Tibial artery (tissue), 4 donors: ENCODE results near the gene FANCI.

ENCODE experiments used
- DNase-seq, 2 donors: peaks; one replicate each; pipeline ENCODE4 v3.0.0-alpha.2; 2019
- H3K27ac ChIP-seq, 2 donors: fragments of 200-600 bp; sonication (generic) in 1 of 2; 1 replicate in 1 of 2; 2 replicates in 1 of 2; pipeline ENCODE4 v1.5.1; 2018 to 2019; ENCODE audit warnings: mild to moderate bottlenecking in 1 of 2
- H3K27me3 ChIP-seq, 2 donors: fragments of 200-600 bp; sonication (generic) in 1 of 2; one replicate each; pipeline versions ENCODE4 v1.5.1 to v1.6.0; 2016 to 2019
- H3K36me3 ChIP-seq, 3 donors: fragments of 200-600 bp; sonication (generic) in 2 of 3; one replicate each; pipeline ENCODE4 v1.5.1; 2016 to 2019; ENCODE audit warnings: mild to moderate bottlenecking in 2 of 3
- H3K4me1 ChIP-seq, 4 donors: fragments of 200-600 bp; sonication (generic) in 2 of 4; 1 replicate in 3 of 4; 2 replicates in 1 of 4; pipeline ENCODE4 v1.5.1; 2016 to 2019
- H3K4me3 ChIP-seq, 2 donors: fragments of 200-600 bp; sonication (generic) in 1 of 2; 1 replicate in 1 of 2; 2 replicates in 1 of 2; pipeline ENCODE4 v1.5.1; 2018 to 2019; ENCODE audit warnings: mild to moderate bottlenecking in 2 of 2
- H3K9me3 ChIP-seq, 3 donors: fragments of 200-600 bp; sonication (generic) in 1 of 3; one replicate each; pipeline ENCODE4 v1.5.1; 2016 to 2019
- CTCF ChIP-seq, 2 experiments: fragments of 200-600 bp in 1 of 2; fragments of 450-650 bp in 1 of 2; IDR thresholded peaks; one replicate each; pipeline ENCODE4 v1.5.1; 2017 to 2019; ENCODE audit warnings: antibody characterized with exemption in 2 of 2, mild to moderate bottlenecking in 1 of 2, moderate library complexity in 1 of 2
- intact Hi-C: fragments of 100-400 bp; cut with DNase I; formaldehyde crosslinking; loops from one replicate; pipeline ENCODE4 v1.15.0; 2023; ENCODE audit warnings: low total_unique reads

FANCI gene

GRCh38 chr15:89340573-89340972 lies 96.8 kb downstream of the FANCI start:
- no peak for TF ChIP-seq CTCF (IDR thresholded peaks at IDR 0.05)
- DNase-seq: no peak
- Histone ChIP-seq H3K4me1 (peaks cover 0 to 4% (median 2%) of the 10 kb centered on the region in 4 donors), H3K4me3 (no peak overlapping the region), H3K27me3 (peaks cover 0 to 23% of the 10 kb centered on the region in 2 donors), H3K27ac (no peak overlapping the region), H3K36me3 (no peaks in the 10 kb centered on the region), H3K9me3 (no peaks in the 10 kb centered on the region)
- intact Hi-C loops: no loop called here

- no peaks in the 10 kb centered on the region for H3K36me3 ChIP-seq
- intact Hi-C loops: no loop called here
- H3K27ac ChIP-seq: no peak overlapping the region
- no peak overlapping the region for H3K4me3 ChIP-seq
- no peaks in the 10 kb centered on the region for H3K9me3 ChIP-seq
- TF ChIP-seq CTCF (IDR thresholded peaks at IDR 0.05): no peak
- no peaks in the 10 kb centered on the region for H3K4me1 ChIP-seq
- DNase-seq: no peak
- H3K27me3 ChIP-seq: peaks cover 0 to 29% of the 10 kb centered on the region in 2 donors
Measured at GRCh38 chr15:89341316-89342005, 97.7 kb downstream of the FANCI start.

GRCh38 chr15:89342840-89343239 lies 99.1 kb downstream of the FANCI start:
- no peaks in the 10 kb centered on the region for H3K4me1 ChIP-seq
- no peak for TF ChIP-seq CTCF (IDR thresholded peaks at IDR 0.05)
- no peaks in the 10 kb centered on the region for H3K9me3 ChIP-seq
- H3K27ac ChIP-seq: no peak overlapping the region
- H3K27me3 ChIP-seq: peaks cover 0 to 41% of the 10 kb centered on the region in 2 donors
- H3K36me3 ChIP-seq: no peaks in the 10 kb centered on the region
- intact Hi-C loops: no loop called here
- no peak for DNase-seq
- H3K4me3 ChIP-seq: no peak overlapping the region

- no peak overlapping the region for H3K4me3 ChIP-seq
- no peak for TF ChIP-seq CTCF (IDR thresholded peaks at IDR 0.05)
- peaks cover 0 to 54% of the 10 kb centered on the region in 2 donors for H3K27me3 ChIP-seq
- no peak overlapping the region for H3K27ac ChIP-seq
- no peak for DNase-seq
- H3K36me3 ChIP-seq: no peaks in the 10 kb centered on the region
- intact Hi-C loops: no loop called here
- no peaks in the 10 kb centered on the region for H3K4me1 ChIP-seq
- H3K9me3 ChIP-seq: no peaks in the 10 kb centered on the region
Measured at GRCh38 chr15:89345248-89345647, 101.5 kb downstream of the FANCI start.

GRCh38 chr15:89346516-89347231 lies 102.9 kb downstream of the FANCI start:
- DNase-seq: no peak
- intact Hi-C loops: no loop called here
- Histone ChIP-seq H3K4me3 (no peak overlapping the region), H3K27me3 (peaks cover 0 to 62% of the 10 kb centered on the region in 2 donors), H3K36me3 (no peaks in the 10 kb centered on the region), H3K4me1 (no peaks in the 10 kb centered on the region), H3K9me3 (no peaks in the 10 kb centered on the region), H3K27ac (no peak overlapping the region)
- no peak for TF ChIP-seq CTCF (IDR thresholded peaks at IDR 0.05)
